ENCODE data around the gene SMIM27.
"Not testable (repeated sequence)": the region's sequence is repeated elsewhere in the genome, so short reads cannot be mapped to it uniquely, and the experiment has no call there.

The SMIM27 gene

GRCh38 chr9:32552172-32552872, at the start of gene SMIM27, which contains the start of gene TOPORS:
SMIM27 (plus strand) TSS chr9:32552327; CDS start chr9:32552435, 108 bp downstream.
TOPORS (minus strand) TSS chr9:32552586; CDS start chr9:32552436, 150 bp downstream.
- DNase-seq (ENCODE audit: low read depth in 2 of 2) = peak; percentile 82

GRCh38 chr9:32502464-32502863, 49.7 kb upstream of the SMIM27 start:
- DNase-seq (ENCODE audit: low read depth in 2 of 2) = no peak

- DNase-seq (ENCODE audit: low read depth in 2 of 2) = no peak
Observed at GRCh38 chr9:32503008-32503407, 49.1 kb upstream of the SMIM27 start.

- DNase-seq (ENCODE audit: low read depth in 2 of 2) = no peak
Observed at GRCh38 chr9:32508728-32509127, 43.4 kb upstream of the SMIM27 start.

- no peak for DNase-seq (ENCODE audit: low read depth in 2 of 2)
Observed at GRCh38 chr9:32516241-32516640, 35.9 kb upstream of the SMIM27 start.

GRCh38 chr9:32518276-32518675, 33.9 kb upstream of the SMIM27 start:
- no peak for DNase-seq (ENCODE audit: low read depth in 2 of 2)

GRCh38 chr9:32523910-32524309, 28.2 kb upstream of the SMIM27 start:
- DNase-seq (ENCODE audit: low read depth in 2 of 2) = no peak

GRCh38 chr9:32524558-32524891, 27.6 kb upstream of the SMIM27 start:
- not testable (repeated sequence) for DNase-seq (ENCODE audit: low read depth in 2 of 2)

- no peak for DNase-seq (ENCODE audit: low read depth in 2 of 2)
Observed at GRCh38 chr9:32524892-32525708, 27.0 kb upstream of the SMIM27 start.

- DNase-seq (ENCODE audit: low read depth in 2 of 2) = no peak
Observed at GRCh38 chr9:32525709-32526030, 26.5 kb upstream of the SMIM27 start.

- DNase-seq (ENCODE audit: low read depth in 2 of 2) = peak; percentile 56 to 71
Observed at GRCh38 chr9:32526041-32526706, 26.0 kb upstream of the SMIM27 start, which contains the start of gene RIGI. RIGI (minus strand) TSS chr9:32526196; CDS start chr9:32526166, 30 bp downstream.

GRCh38 chr9:32526707-32527048, 25.4 kb upstream of the SMIM27 start:
- DNase-seq (ENCODE audit: low read depth in 2 of 2) = no peak

GRCh38 chr9:32533336-32533735, 18.8 kb upstream of the SMIM27 start:
- DNase-seq (ENCODE audit: low read depth in 2 of 2) = no peak

- no peak for DNase-seq (ENCODE audit: low read depth in 2 of 2)
Observed at GRCh38 chr9:32533816-32534215, 18.3 kb upstream of the SMIM27 start.

GRCh38 chr9:32543047-32543446, 9.1 kb upstream of the SMIM27 start:
- DNase-seq (ENCODE audit: low read depth in 2 of 2) = no peak

- no peak for DNase-seq (ENCODE audit: low read depth in 2 of 2)
Observed at GRCh38 chr9:32545884-32546283, 6.2 kb upstream of the SMIM27 start.

GRCh38 chr9:32548213-32548612, 3.9 kb upstream of the SMIM27 start:
- DNase-seq (ENCODE audit: low read depth in 2 of 2) = not testable (repeated sequence)

- no peak for DNase-seq (ENCODE audit: low read depth in 2 of 2)
Observed at GRCh38 chr9:32550150-32550561, 2.0 kb upstream of the SMIM27 start.

- peak; percentile 90 to 93 for DNase-seq (ENCODE audit: low read depth in 2 of 2)
Observed at GRCh38 chr9:32550562-32551275, 1.4 kb upstream of the SMIM27 start.

- peak in 1 of 2 donors; percentile 7 for DNase-seq (ENCODE audit: low read depth in 2 of 2)
Observed at GRCh38 chr9:32551276-32552051, 663 bp upstream of the SMIM27 start.

GRCh38 chr9:32554107-32554506, 2.0 kb downstream of the SMIM27 start:
- no peak for DNase-seq (ENCODE audit: low read depth in 2 of 2)

Data from stimulated activated CD8-positive, alpha-beta memory T cell treated with anti-CD3 and anti-CD28 coated beads, Interleukin-15, amount 100 ng/mL, for 4 hours (primary cell).